Stimulated activated effector memory CD8-positive, alpha-beta T cell treated with anti-CD3 and anti-CD28 coated beads, Interleukin-12 subunit alpha, Interleukin-12 subunit beta, amount 100 ng/mL, for 72 hours (primary cell): ENCODE measurements around the gene GTPBP2.
A peak's percentile ranks its signal among the peaks of the same experiment; 100 is the strongest.

ENCODE experiments used
- ATAC-seq: fragments of 150-1000 bp; cut with Tn5 transposase; 2 replicates; pipeline ENCODE4 v1.10.0; 2021
- DNase-seq, 2 donors: peaks; one replicate each; pipeline ENCODE4 v3.0.0; 2021 to 2022; ENCODE audit warnings: low spot score in 2 of 2
- H3K27ac Mint-ChIP-seq: one replicate; pipeline ENCODE4 v1.8.0; 2022; ENCODE audit warnings: mild to moderate bottlenecking, mixed read lengths
- H3K36me3 Mint-ChIP-seq: one replicate; pipeline ENCODE4 v1.8.0; 2022; ENCODE audit warnings: mild to moderate bottlenecking, mixed read lengths
- H3K4me1 Mint-ChIP-seq: one replicate; pipeline ENCODE4 v1.8.0; 2022; ENCODE audit warnings: mixed read lengths
- H3K4me3 Mint-ChIP-seq: one replicate; pipeline ENCODE4 v1.8.0; 2022; ENCODE audit warnings: mild to moderate bottlenecking, mixed read lengths
- H3K9me3 Mint-ChIP-seq: one replicate; pipeline ENCODE4 v1.8.0; 2022; ENCODE audit warnings: mixed read lengths

GTPBP2 gene

GRCh38 chr6:43582911-43583310, 46.2 kb downstream of the GTPBP2 start:
- Mint-ChIP-seq H3K9me3 (no peaks in the 10 kb centered on the region), H3K27ac (no peak overlapping the region), H3K4me3 (no peak overlapping the region), H3K4me1 (peaks cover 36% of the 10 kb centered on the region), H3K36me3 (peaks cover 74% of the 10 kb centered on the region)
- ATAC-seq (no peak), DNase-seq (no peak)

- no peak for ATAC-seq
- no peak for DNase-seq
- H3K4me3 Mint-ChIP-seq: peak overlapping the region; percentile 15
- H3K4me1 Mint-ChIP-seq: peaks cover 31% of the 10 kb centered on the region
- H3K27ac Mint-ChIP-seq: peak overlapping the region; percentile 77
- no peaks in the 10 kb centered on the region for H3K9me3 Mint-ChIP-seq
- peaks cover 56% of the 10 kb centered on the region for H3K36me3 Mint-ChIP-seq
Observed at GRCh38 chr6:43579171-43579570, 49.9 kb downstream of the GTPBP2 start.

- no peaks in the 10 kb centered on the region for H3K9me3 Mint-ChIP-seq
- H3K27ac Mint-ChIP-seq: peak overlapping the region; percentile 77
- H3K36me3 Mint-ChIP-seq: peaks cover 53% of the 10 kb centered on the region
- peaks cover 27% of the 10 kb centered on the region for H3K4me1 Mint-ChIP-seq
- H3K4me3 Mint-ChIP-seq: peak overlapping the region; percentile 15
- no peak for DNase-seq
- no peak for ATAC-seq
Observed at GRCh38 chr6:43578748-43579147, 50.3 kb downstream of the GTPBP2 start.

- peak within 1 kb of the TSS; percentile 96 for H3K27ac Mint-ChIP-seq
- H3K9me3 Mint-ChIP-seq: no peaks in the 10 kb centered on the region
- H3K4me3 Mint-ChIP-seq: peak within 1 kb of the TSS; percentile 99
- H3K36me3 Mint-ChIP-seq: peaks cover 62% of the 10 kb centered on the region
- DNase-seq: peak; percentile 85 to 95
- peak; percentile 94 for ATAC-seq
- H3K4me1 Mint-ChIP-seq: peaks cover 34% of the 10 kb centered on the region
Observed at GRCh38 chr6:43575772-43576551, 53.1 kb downstream of the GTPBP2 start, which contains the start of the genes POLH and XPO5. TSS of gene POLH (plus strand) at chr6:43576185. CDS start at chr6:43582320, 6,135 bp downstream. TSS of gene XPO5 (minus strand) at chr6:43576038. CDS start at chr6:43575864, 174 bp downstream.

GRCh38 chr6:43575105-43575771, 53.8 kb downstream of the GTPBP2 start:
- no peak for DNase-seq

GRCh38 chr6:43572015-43572414, 57.0 kb downstream of the GTPBP2 start:
- Mint-ChIP-seq H3K4me1 (peaks cover 16% of the 10 kb centered on the region), H3K27ac (peak overlapping the region; percentile 88), H3K4me3 (no peak overlapping the region), H3K36me3 (peaks cover 80% of the 10 kb centered on the region), H3K9me3 (no peaks in the 10 kb centered on the region)
- ATAC-seq: no peak
- DNase-seq: no peak

More at GRCh38 chr6:43575105-43575771, 53.8 kb downstream of the GTPBP2 start:
- peak overlapping the region; percentile 96 for H3K27ac Mint-ChIP-seq
- no peaks in the 10 kb centered on the region for H3K9me3 Mint-ChIP-seq
- peaks cover 37% of the 10 kb centered on the region for H3K4me1 Mint-ChIP-seq
- peaks cover 69% of the 10 kb centered on the region for H3K36me3 Mint-ChIP-seq
- H3K4me3 Mint-ChIP-seq: peak overlapping the region; percentile 99
- ATAC-seq: no peak

- H3K9me3 Mint-ChIP-seq: no peaks in the 10 kb centered on the region
- DNase-seq (no peak), ATAC-seq (peak; percentile 85)
- H3K27ac Mint-ChIP-seq: peak overlapping the region; percentile 88
- H3K4me3 Mint-ChIP-seq: peak overlapping the region; percentile 32
- peaks cover 13% of the 10 kb centered on the region for H3K4me1 Mint-ChIP-seq
- peaks cover 91% of the 10 kb centered on the region for H3K36me3 Mint-ChIP-seq
Observed at GRCh38 chr6:43570876-43571441, 58.1 kb downstream of the GTPBP2 start.
